Left lung (tissue), 10 donors: ENCODE data around the gene SUGP1. TPM values are rescaled to one million over a fixed set of nuclear protein-coding genes. Genes with fewer than 3 reads are reported as not detected.

ENCODE experiments used
- ATAC-seq: fragments of 200-7000 bp; cut with Tn5 transposase; one replicate; pipeline ENCODE4 v1.9.1; 2020; ENCODE audit warnings: moderate library complexity
- DNase-seq, 4 donors: peaks; one replicate each; pipeline ENCODE4 v3.0.0-alpha.2; 2013 to 2020
- H3K27ac ChIP-seq, 2 donors: fragments of 200-600 bp; sonication (generic) in 1 of 2; one replicate each; pipeline versions ENCODE4 v1.5.0 to v1.8.0; 2020 to 2021
- H3K27me3 ChIP-seq, 2 donors: fragments of 200-600 bp; sonication (generic) in 1 of 2; one replicate each; pipeline versions ENCODE4 v1.5.0 to v1.8.0; 2020 to 2021
- H3K36me3 ChIP-seq, 2 donors: fragments of 200-600 bp; sonication (generic) in 1 of 2; one replicate each; pipeline versions ENCODE4 v1.5.0 to v1.8.0; 2020 to 2021
- H3K4me1 ChIP-seq, 2 donors: fragments of 200-600 bp; one replicate each; pipeline ENCODE4 v1.8.0; 2021
- H3K4me3 ChIP-seq, 2 donors: fragments of 200-600 bp; sonication (generic) in 1 of 2; one replicate each; pipeline versions ENCODE4 v1.5.0 to v1.8.0; 2020 to 2021; ENCODE audit warnings: mild to moderate bottlenecking in 1 of 2
- H3K9me3 ChIP-seq, 2 donors: fragments of 200-600 bp; sonication (generic) in 1 of 2; one replicate each; pipeline versions ENCODE4 v1.5.0 to v1.8.0; 2020 to 2021
- CTCF ChIP-seq, 2 donors: fragments of 200-600 bp; sonication (generic) in 1 of 2; IDR thresholded peaks; one replicate each; pipeline versions ENCODE4 v1.5.0 to v1.8.0; 2021; ENCODE audit warnings: antibody characterized with exemption in 2 of 2
- intact Hi-C, 2 donors: fragments of 100-400 bp; cut with DNase I; formaldehyde crosslinking; loops; one replicate each; pipeline versions ENCODE4 v1.11.2 to v1.14.2; 2022
- polyA plus RNA-seq, 6 donors: library from polyadenylated mRNA; unstranded; fragments of 120-200 nt; gene quantifications; one replicate each; pipeline ENCODE4 v1.2.1, GENCODE V29; 2013; ENCODE audit not compliant: insufficient read length in 6 of 6
- total RNA-seq, 2 donors: library from RNA; stranded (reverse); fragmentation: NEBNext Ultra II Directional; extraction: Animal tissue kit (Norgen Biotek cat#: 25700); gene quantifications; one replicate each; pipeline ENCODE4 v1.2.1, GENCODE V29; 2021
- donor health status: DM: no; HTN: yes; CAD: no.
- donor health status: DM: no; HTN: no; CAD: no.

Gene SUGP1
- total and polyA plus RNA-seq, 8 donors = 35.6 to 52.4 (median 45.9) TPM

- TF ChIP-seq CTCF (IDR thresholded peaks at IDR 0.05) = no peak
- no peak for DNase-seq
- H3K36me3 ChIP-seq = peaks cover 0 to 99% of the 10 kb centered on the region in 2 donors
- H3K27ac ChIP-seq = no peak overlapping the region
- ATAC-seq = no peak
- intact Hi-C loops = no loop called here
- H3K27me3 ChIP-seq = no peaks in the 10 kb centered on the region
- no peaks in the 10 kb centered on the region for H3K4me1 ChIP-seq
- H3K9me3 ChIP-seq = no peaks in the 10 kb centered on the region
- no peak overlapping the region for H3K4me3 ChIP-seq
Measured at GRCh38 chr19:19308373-19308772, 11.9 kb downstream of the SUGP1 start.

- no peaks in the 10 kb centered on the region for H3K27me3 ChIP-seq
- intact Hi-C loops = no loop called here
- no peak overlapping the region for H3K27ac ChIP-seq
- no peaks in the 10 kb centered on the region for H3K9me3 ChIP-seq
- ATAC-seq (no peak), DNase-seq (no peak)
- no peaks in the 10 kb centered on the region for H3K4me1 ChIP-seq
- no peak overlapping the region for H3K4me3 ChIP-seq
- H3K36me3 ChIP-seq = peaks cover 0 to 99% of the 10 kb centered on the region in 2 donors
- no peak for TF ChIP-seq CTCF (IDR thresholded peaks at IDR 0.05)
Measured at GRCh38 chr19:19306191-19306590, 14.1 kb downstream of the SUGP1 start.

GRCh38 chr19:19305696-19306095, 14.6 kb downstream of the SUGP1 start:
- intact Hi-C loops = no loop called here
- DNase-seq (no peak), ATAC-seq (no peak)
- no peaks in the 10 kb centered on the region for H3K4me1 ChIP-seq
- H3K9me3 ChIP-seq = no peaks in the 10 kb centered on the region
- no peak overlapping the region for H3K4me3 ChIP-seq
- no peaks in the 10 kb centered on the region for H3K27me3 ChIP-seq
- H3K36me3 ChIP-seq = peaks cover 0 to 100% of the 10 kb centered on the region in 2 donors
- H3K27ac ChIP-seq = no peak overlapping the region
- TF ChIP-seq CTCF (IDR thresholded peaks at IDR 0.05) = no peak

- no peak for TF ChIP-seq CTCF (IDR thresholded peaks at IDR 0.05)
- H3K9me3 ChIP-seq = no peaks in the 10 kb centered on the region
- H3K4me3 ChIP-seq = no peak overlapping the region
- intact Hi-C loops = no loop called here
- H3K4me1 ChIP-seq = no peaks in the 10 kb centered on the region
- H3K27ac ChIP-seq = no peak overlapping the region
- no peaks in the 10 kb centered on the region for H3K27me3 ChIP-seq
- ATAC-seq (no peak), DNase-seq (no peak)
- peaks cover 0 to 100% of the 10 kb centered on the region in 2 donors for H3K36me3 ChIP-seq
Measured at GRCh38 chr19:19305066-19305465, 15.2 kb downstream of the SUGP1 start.

GRCh38 chr19:19304186-19304965, 15.9 kb downstream of the SUGP1 start:
- no peak for DNase-seq
- TF ChIP-seq CTCF (IDR thresholded peaks at IDR 0.05) = no peak
- Histone ChIP-seq H3K27me3 (no peaks in the 10 kb centered on the region), H3K9me3 (no peaks in the 10 kb centered on the region), H3K27ac (no peak overlapping the region), H3K4me1 (no peaks in the 10 kb centered on the region), H3K36me3 (peaks cover 0 to 99% of the 10 kb centered on the region in 2 donors), H3K4me3 (no peak overlapping the region)
- no peak for ATAC-seq
- intact Hi-C loops = no loop called here
